Measurements from ENCODE around the gene SLIT2. TPM values are rescaled to one million over a fixed set of nuclear protein-coding genes. Genes with fewer than 3 reads are reported as not detected.

SLIT2 gene
- total RNA-seq, 1 donor from 2014 or later = 19.1 TPM

DNA sequence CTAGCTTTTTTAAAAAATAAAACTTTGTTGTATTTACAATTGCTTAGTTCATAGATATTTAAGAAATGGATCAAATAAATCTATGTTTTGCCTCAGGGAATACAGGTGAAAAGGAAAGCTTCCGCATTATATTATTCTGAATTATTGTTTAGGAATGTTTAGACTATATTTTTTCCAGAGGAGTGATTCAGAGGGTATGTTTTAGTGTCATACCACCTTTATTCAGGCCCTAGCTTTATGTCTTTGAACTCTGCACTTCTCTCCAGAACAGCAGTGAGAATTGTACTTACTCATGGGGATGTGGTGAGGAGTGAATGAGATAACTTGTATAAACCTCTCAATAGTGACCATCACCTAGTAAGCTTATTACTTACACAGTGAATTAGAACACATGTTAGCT is 14.0 kb downstream of the SLIT2 start:
- no peak for DNase-seq (ENCODE audit: low spot score)

DNA sequence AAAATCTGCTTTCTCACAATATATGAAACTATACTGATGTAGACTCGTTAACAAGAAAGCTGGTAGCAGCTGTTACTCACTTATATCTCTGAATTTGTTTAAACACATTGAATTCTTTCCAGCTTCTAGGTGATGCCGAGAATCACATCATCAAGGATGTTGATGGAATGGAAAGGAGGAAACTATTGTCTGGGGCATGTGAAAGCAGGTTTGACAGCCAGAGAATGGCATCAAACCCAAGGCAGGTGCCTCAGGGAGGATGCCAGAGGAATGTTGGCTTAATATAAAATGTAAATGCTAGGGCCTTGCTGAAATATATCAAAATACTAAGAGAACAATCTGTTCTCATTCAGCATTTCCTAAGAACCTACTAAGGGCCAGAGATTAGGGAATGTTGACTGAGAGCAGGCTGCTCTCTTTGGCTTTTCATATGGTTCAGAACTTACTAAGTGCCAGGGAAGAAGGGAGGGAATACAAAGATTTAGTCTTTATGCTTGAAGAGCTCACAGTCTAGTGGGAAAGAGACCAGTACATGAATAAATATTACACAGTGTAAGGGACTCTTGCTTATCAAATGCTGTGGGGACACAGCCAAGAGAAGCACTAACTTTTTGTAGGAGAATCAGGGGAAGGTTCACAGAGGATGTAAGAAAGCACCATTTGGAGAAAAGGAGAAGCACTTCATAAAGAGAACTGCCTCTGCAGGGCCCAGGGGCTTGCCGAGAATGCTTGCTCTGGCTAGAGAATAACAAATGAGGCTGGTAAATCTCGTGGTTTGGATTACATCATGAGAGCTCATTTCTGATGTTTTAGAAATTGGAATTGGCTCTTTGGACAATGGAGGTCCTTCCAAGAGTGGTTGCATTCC is 14.7 kb downstream of the SLIT2 start:
- DNase-seq (ENCODE audit: low spot score) = no peak

GRCh38 chr4:20268028-20268427 is 16.3 kb downstream of the SLIT2 start:
- no peak for DNase-seq (ENCODE audit: low spot score)

GRCh38 chr4:20269320-20269719 is 17.6 kb downstream of the SLIT2 start:
- no peak for DNase-seq (ENCODE audit: low spot score)

DNA sequence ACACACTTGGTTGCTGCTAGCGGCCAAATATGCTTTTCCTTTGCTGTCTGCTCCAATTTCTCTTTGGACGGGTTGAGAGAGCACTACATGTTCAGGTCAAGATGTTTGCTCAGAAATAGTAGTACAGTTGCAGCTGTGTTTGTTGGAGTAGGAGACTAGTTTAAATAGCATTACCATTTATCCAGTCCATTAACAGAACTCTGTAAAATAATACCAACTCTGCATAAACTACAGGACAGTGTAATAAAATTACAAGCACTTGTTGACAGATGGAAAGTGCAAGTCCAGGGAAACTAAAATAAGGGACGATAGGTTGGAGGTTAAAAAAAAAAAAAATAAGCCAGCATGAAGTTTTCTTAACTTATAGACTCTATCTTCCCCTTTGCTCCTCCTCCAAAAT is 20.2 kb downstream of the SLIT2 start:
- DNase-seq (ENCODE audit: low spot score) = no peak

DNA sequence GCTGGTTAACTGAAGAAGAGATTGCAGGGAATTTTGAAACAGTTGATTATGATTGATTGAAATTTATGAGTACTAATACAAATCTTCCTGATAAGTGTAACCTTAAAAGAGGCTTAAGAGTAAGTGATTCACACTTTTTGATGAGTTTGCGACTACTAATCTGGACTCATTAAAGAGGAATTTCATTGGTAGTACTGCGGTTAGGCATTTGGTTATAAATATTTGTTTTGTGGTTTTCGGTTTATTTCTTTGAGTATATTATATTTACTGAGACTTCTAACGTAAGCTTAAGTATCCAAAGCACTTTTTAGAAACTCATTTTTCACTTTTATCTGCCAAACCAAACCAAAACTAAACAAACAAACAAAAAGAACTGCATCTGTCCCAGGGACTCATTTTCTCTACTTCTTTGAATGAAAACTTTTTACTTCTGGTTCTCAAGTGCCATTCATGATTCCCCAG is 20.7 kb downstream of the SLIT2 start:
- DNase-seq (ENCODE audit: low spot score) = no peak

DNA sequence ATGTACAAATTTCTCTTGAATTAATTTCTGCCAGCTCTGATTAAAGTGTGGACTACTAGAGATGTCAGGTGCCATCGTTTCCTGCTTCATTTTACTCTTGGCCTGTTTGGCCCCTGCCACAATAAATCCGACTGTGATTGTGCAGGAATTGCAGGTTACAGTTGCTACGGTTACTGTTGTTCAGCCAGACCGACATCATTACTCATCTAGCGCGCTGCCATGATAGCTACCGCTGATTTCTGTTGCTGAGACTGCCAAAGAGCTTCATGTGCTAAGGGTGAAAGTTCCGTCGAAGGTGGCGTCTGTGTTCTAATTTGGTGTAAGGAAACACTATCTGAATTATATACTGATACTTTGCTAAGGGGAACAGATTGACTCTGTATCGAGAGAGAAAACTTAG is 22.1 kb downstream of the SLIT2 start:
- DNase-seq (ENCODE audit: low spot score) = no peak

DNA sequence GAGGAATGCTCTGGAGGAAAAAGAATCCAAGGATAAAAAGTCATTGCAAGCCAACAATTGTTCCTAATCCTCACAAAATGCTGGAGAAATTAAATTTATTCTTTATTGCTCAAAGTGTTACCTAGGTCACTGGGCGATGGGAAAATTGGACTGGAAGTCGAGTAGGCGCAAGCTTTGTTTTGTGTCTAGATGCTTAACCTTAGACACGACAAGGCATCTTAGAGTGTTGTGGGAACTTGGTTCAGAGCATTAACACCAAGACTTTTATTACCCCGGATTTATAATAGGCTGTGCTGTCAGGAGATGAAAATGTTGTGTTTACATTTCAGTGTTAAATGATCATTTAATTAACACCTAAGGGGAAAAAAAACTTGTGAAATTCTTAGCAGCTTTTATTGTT is 25.1 kb downstream of the SLIT2 start:
- DNase-seq (ENCODE audit: low spot score) = no peak

DNA sequence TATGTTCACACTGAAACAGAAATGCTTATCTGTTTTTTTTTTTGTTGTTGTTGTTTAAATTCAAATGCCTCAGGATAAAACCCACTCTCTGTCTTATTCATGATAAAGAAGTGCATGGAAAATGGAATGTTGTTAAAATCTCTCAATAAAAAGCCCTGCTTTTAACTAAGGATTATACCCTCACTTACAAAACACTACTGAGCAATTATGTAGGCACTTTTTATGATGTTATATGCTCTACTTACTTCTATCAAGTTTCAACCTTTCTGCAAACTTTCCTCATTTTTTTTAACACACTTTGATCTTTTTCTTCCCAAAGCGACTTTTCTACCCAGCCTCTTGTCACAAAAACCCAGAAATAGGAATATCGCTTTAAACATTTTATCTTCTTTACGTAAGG is 26.5 kb downstream of the SLIT2 start:
- no peak for DNase-seq (ENCODE audit: low spot score)

DNA sequence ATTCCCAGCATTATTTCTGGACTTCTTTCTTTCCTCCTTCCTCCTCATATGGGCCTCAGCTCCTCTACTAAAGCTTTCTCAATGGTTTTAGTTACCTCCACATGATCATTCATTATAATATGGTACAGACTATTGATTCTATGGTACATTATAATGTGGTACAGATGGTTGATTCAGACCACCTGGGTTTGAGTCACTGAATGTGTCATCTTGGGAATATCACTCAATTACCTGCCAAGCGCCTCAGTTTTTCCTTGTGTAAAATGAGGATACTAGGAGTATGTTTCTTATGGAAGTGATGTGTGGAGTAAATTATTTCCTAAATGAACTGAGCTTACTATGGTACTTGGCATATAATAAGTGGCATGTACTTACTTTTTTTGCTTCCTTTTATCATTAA is 27.7 kb downstream of the SLIT2 start:
- DNase-seq (ENCODE audit: low spot score) = no peak

DNA sequence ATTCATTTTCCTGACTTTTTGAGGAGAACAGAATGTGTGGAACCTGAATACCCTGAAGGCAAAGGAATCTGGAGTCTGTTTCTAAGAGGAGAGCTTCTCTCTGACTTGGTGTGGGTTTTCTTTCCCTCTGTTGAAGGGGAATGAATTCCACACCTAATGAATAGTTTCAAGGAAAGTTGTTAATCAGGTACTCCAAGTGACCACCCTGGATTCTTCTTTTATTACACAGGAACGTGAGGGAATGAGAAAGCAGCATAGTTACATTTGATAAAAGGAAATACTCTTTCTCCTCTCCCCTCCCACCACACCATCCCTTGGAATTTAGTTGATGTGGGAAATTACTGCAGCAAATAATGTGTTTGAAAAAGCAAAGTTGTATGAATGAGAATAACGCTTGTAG is 29.7 kb downstream of the SLIT2 start:
- no peak for DNase-seq (ENCODE audit: low spot score)

- DNase-seq (ENCODE audit: low spot score) = no peak
Observed at GRCh38 chr4:20283039-20283438, 31.3 kb downstream of the SLIT2 start.

GRCh38 chr4:20284990-20285389 is 33.3 kb downstream of the SLIT2 start:
- no peak for DNase-seq (ENCODE audit: low spot score)

DNA sequence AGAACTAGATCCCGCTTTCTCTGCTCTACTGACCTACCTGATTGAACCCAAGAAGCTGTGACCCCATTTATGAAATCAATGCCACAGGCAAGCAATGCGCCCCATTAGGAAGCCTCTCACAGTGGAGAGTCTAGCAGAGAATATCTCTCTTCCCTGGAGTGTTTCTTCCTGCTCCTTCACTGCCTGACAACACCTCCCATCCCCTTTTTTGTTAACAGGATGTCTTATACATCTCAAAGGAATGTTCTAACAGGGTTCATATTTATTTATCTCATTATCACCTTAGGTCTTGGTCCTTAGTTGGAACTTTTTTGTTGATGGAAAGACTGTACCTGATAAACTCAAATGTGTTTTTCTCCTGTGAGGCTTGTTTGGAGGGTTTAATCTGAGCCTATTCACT is 35.5 kb downstream of the SLIT2 start:
- no peak for DNase-seq (ENCODE audit: low spot score)

DNA sequence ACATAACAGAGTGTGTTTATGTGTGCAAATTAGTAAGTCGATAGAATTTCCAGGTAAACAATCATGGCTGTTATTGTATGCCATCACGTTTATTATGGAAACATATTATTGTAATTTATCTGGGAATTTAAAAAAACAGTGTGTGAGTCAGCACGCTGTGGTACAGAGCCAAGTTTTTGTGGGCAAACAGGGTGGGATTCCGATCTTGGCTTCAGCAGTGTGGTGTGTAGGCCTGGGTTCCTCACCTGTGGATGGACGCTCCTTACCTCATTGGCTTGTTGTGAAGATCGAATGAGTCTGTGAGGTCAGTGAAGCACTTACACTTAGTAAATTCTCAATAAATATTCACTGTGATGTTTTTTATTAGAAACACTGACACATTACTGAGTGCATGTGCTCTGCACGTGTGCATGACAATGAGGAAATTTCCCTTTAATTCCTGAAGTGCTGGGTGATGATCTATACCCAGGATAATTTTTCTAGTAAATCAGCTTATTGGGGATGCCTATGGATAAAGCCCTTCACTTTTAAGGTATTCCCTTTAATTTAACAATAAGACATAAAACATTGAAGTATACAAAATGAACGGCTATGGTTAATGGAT is 36.4 kb downstream of the SLIT2 start:
- DNase-seq (ENCODE audit: low spot score) = no peak

DNA sequence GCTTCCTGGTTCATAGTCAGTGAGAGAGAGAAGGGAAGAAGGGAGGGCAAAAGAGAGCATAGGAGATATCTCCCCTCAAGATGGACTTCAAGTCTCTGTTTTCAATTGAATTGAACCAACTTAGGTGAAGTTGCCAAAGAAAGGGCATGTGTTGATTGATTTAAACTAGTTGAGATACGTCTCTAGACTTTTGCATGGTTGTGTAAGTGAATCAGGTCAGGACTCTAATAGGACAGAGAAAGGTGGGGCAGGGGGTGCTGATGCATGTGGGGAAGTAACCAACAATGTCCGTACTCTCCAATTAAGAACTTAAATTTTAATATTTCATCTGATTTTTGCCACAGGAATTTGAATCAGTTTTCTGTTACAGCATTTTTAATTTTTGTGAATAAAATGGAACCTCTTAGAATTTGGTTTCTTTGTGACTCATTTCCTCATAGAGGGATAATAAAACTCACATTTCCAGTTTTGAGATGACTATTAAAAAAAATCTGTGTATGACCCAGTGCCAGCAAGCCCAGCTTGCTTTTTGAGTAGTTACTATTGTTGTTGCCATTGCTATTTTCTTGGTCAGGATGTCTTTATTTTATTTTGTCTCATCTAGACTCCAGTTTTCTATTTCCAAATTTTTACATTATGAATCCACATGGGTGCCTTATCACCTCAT is 37.3 kb downstream of the SLIT2 start:
- DNase-seq (ENCODE audit: low spot score) = no peak

GRCh38 chr4:20289782-20290181 is 38.1 kb downstream of the SLIT2 start:
- no peak for DNase-seq (ENCODE audit: low spot score)

DNA sequence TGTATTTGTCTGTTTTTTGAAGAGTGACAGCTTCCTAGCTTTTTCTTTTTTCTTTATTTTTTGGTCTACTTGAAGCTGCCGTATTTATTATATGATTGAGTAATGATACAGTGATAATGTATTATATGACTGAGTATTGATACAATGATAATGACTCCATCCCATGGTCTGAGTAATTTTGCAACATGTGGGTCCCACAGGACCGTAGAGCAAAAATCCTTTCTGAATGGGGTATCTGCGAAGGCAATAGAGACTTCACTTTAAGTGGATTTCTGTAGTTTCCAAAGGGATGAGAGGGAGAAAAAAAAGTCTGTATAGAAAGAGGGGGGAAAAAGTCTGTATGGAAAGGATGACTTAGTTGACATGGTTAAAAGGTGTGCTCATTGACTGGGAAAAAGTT is 41.0 kb downstream of the SLIT2 start:
- DNase-seq (ENCODE audit: low spot score) = no peak

- no peak for DNase-seq (ENCODE audit: low spot score)
Observed at GRCh38 chr4:20297261-20297660, 45.6 kb downstream of the SLIT2 start.

GRCh38 chr4:20297783-20298182 is 46.1 kb downstream of the SLIT2 start:
- DNase-seq (ENCODE audit: low spot score) = no peak

DNA sequence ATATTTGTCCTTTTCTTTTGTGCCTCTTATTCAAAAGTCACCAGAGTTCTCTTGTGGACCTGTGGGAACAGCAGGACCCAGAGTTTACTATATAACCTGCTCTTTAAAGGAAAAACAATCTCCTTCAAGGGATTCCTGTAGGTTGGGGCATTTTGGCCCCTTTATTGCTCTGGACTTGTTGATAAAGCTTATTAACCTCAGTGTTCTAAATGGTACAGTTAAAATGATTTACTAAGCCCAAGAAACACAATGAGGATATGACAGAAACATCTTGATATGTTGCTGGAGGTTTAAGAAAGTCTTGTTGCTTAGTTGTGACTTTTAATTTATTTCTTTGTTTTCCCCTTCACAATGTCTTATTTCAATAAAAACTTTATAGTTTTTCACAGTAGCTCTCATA is 46.8 kb downstream of the SLIT2 start:
- DNase-seq (ENCODE audit: low spot score) = no peak

DNA sequence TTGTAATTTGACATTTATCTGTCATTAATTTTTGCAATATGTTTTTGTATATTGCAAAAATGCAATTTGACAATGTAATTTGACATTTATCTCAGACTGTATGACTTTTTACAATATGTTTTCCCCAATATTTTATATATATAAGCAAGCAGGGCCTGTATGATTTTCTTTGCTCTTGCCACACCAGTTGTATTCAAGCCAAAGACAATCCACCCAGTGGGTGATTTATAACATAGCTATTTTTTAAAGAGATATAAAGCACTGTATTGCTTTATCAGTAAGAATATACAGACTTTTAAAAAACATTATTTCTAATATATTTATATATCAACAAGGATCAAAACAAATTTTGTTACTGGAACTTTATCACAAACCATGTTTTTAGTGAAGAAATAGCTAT is 47.3 kb downstream of the SLIT2 start:
- no peak for DNase-seq (ENCODE audit: low spot score)

- DNase-seq (ENCODE audit: low spot score) = no peak
Observed at GRCh38 chr4:20299515-20299914, 47.8 kb downstream of the SLIT2 start.
